ENCODE results near the gene AGAP9.
"Not testable (repeated sequence)": the region's sequence is repeated elsewhere in the genome, so short reads cannot be mapped to it uniquely, and the experiment has no call there.

AGAP9 gene

DNA sequence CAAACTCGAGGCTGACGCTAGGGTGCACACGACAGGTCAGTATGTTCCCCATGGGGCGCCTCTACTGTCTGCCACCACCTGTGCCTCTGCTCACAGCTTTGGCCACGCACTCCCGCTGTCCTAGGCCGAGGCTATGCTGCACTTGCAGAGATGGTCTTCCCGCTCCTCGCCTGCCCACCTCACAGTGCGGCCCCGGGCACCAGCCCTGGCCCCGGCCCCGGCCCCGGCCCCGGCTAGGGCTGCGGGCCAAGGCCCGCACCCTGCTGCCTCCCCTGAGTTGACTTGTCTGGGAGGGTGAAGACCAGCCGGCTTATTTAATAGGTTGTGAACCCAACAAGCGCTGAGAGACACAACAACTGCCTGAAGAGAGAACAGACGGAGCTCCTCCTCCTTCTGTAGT, at the start of gene AGAP9:
AGAP9 (minus strand) TSS at position 164 of the 400 bp plus-strand sequence; CDS start at position 52, 112 bp downstream.
- not testable (repeated sequence) for H3K9me3 ChIP-seq (ENCODE audit: insufficient read depth, low read length); H3K4me1 ChIP-seq (ENCODE audit: low read length); H3K4me2 ChIP-seq (ENCODE audit: low read length); H3K4me3 ChIP-seq (ENCODE audit: low read length); H2AFZ ChIP-seq (ENCODE audit: low read depth, low read length); H3K36me3 ChIP-seq (replicated peaks; ENCODE audit: low read depth, low read length); H4K20me1 ChIP-seq (ENCODE audit: insufficient read depth, low read length); H3K27me3 ChIP-seq (ENCODE audit: low read depth, low read length); H3K79me2 ChIP-seq (ENCODE audit: low read length); H3K9ac ChIP-seq (ENCODE audit: low read length); H3K27ac ChIP-seq (ENCODE audit: low read length)

DNA sequence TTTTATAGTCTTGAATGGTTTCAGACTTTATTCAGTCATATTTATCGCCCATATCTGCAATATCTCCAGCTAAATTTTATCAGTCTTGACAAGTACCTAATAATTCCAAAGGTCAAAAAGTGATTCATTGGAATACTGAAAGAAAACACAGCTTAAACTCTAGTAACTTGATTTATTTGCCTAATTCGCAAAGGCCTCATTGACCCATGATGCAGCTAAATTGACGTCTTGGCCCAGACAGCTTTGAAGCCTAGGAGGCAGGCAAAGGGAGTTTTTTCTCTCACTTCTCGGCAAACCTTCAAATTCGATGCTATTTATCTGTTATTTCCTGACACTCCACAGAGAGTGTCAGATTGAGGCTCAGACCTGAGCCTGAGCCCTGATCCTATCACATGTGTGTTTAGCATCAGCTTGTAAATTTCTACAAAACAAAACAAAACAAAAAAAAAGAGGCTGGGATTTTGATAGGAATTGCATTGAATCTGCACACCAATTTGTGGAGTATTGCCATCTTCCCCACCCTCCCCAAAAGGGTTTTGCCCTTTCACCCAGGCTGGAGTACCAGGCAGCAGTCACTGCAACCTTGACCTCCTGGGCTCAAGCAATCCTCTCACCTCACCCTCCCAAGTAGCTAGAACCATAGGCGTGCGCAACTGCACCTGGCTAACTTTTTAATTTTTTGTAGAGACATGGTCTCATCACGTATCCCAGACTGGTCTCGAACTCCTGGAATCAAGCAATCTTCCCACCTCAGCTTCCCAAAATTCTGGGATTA, 47.9 kb upstream of the AGAP9 start:
- not testable (repeated sequence) for H3K4me1 ChIP-seq (ENCODE audit: low read length); H3K27me3 ChIP-seq (ENCODE audit: low read depth, low read length); H3K79me2 ChIP-seq (ENCODE audit: low read length); H3K9me3 ChIP-seq (ENCODE audit: insufficient read depth, low read length); H4K20me1 ChIP-seq (ENCODE audit: insufficient read depth, low read length); H3K27ac ChIP-seq (ENCODE audit: low read length); H2AFZ ChIP-seq (ENCODE audit: low read depth, low read length); H3K9ac ChIP-seq (ENCODE audit: low read length); H3K36me3 ChIP-seq (replicated peaks; ENCODE audit: low read depth, low read length); H3K4me2 ChIP-seq (ENCODE audit: low read length); H3K4me3 ChIP-seq (ENCODE audit: low read length)

DNA sequence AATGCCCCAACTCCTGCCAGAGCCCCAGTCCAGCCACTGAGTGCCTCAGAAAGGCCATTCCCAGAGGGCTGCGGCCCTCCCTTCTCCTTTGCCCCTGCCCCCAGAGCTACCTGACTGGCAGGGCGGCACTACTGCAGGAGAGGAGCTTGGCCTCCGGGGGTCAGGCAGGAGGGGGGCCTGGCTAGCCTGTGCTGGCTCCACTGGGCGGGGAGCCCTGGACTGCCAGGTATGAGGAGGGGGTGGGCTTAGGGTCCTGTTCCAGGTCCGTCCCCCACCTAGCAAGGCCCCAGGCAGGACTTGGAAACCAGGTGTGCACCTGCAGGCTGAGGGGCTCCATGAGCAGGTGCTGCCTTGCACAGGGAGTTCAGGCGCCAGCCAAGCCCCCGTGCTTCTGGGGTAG, 43.3 kb upstream of the AGAP9 start:
- not testable (repeated sequence) for H3K36me3 ChIP-seq (replicated peaks; ENCODE audit: low read depth, low read length); H3K4me1 ChIP-seq (ENCODE audit: low read length); H3K4me2 ChIP-seq (ENCODE audit: low read length); H2AFZ ChIP-seq (ENCODE audit: low read depth, low read length); H3K27me3 ChIP-seq (ENCODE audit: low read depth, low read length); H3K9ac ChIP-seq (ENCODE audit: low read length); H3K9me3 ChIP-seq (ENCODE audit: insufficient read depth, low read length); H3K79me2 ChIP-seq (ENCODE audit: low read length); H3K4me3 ChIP-seq (ENCODE audit: low read length); H3K27ac ChIP-seq (ENCODE audit: low read length); H4K20me1 ChIP-seq (ENCODE audit: insufficient read depth, low read length)

DNA sequence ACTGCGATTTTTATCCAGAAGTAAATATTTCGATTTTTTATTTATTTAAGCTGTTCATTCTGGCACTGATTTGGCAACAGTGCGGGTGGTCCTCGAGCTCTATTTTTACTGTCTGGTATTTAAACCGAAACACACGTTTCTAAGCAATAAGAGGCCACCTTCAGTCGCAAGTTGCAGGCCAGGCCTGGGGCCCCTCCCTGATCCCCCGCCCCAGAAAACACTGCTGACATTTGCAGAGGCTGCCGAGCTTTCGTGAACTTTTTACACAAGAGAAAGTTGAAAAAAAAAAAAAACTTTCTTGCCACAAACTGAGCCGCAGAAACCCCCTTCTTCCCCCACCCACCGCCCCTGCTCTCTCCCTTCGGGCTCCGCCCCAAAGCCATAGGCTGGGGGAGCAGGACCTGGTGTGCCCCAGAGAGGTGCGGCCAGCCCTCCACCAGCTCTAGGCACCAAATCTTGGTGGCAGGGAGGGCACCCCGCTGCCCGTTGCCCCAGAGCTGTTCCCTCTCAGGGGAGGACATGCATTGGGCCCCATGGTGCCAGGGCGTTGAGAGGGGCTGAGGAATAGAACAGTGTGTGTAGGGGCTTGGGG, 42.8 kb upstream of the AGAP9 start:
- not testable (repeated sequence) for H4K20me1 ChIP-seq (ENCODE audit: insufficient read depth, low read length); H3K9me3 ChIP-seq (ENCODE audit: insufficient read depth, low read length); H3K36me3 ChIP-seq (replicated peaks; ENCODE audit: low read depth, low read length); H3K4me1 ChIP-seq (ENCODE audit: low read length); H3K79me2 ChIP-seq (ENCODE audit: low read length); H2AFZ ChIP-seq (ENCODE audit: low read depth, low read length); H3K4me3 ChIP-seq (ENCODE audit: low read length); H3K27me3 ChIP-seq (ENCODE audit: low read depth, low read length); H3K9ac ChIP-seq (ENCODE audit: low read length); H3K4me2 ChIP-seq (ENCODE audit: low read length); H3K27ac ChIP-seq (ENCODE audit: low read length)

DNA sequence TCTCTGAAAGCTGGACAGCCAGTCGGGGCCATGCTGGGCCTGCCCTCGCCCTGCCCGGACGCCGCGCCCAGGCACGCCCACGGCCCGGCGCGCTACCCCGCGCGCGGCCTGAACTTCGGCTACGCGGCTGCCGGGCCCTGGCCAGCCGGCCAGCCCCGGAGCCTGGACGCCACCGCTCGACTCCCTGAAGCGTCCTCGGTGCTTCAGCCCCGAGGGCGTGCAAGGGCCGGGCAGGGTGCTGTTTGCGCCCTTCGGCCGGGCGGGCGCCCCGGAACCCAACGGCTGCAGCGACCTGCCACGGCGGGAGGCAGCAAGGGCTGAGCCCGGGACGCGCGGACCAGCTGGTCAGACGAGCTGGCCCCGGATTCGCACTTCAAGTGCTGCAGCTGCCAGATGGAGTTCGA, 42.1 kb upstream of the AGAP9 start:
- H3K27me3 ChIP-seq (ENCODE audit: low read depth, low read length); H3K4me2 ChIP-seq (ENCODE audit: low read length); H3K9me3 ChIP-seq (ENCODE audit: insufficient read depth, low read length); H3K9ac ChIP-seq (ENCODE audit: low read length); H3K79me2 ChIP-seq (ENCODE audit: low read length); H3K27ac ChIP-seq (ENCODE audit: low read length); H4K20me1 ChIP-seq (ENCODE audit: insufficient read depth, low read length); H2AFZ ChIP-seq (ENCODE audit: low read depth, low read length); H3K36me3 ChIP-seq (replicated peaks; ENCODE audit: low read depth, low read length); H3K4me3 ChIP-seq (ENCODE audit: low read length); H3K4me1 ChIP-seq (ENCODE audit: low read length): not testable (repeated sequence)

DNA sequence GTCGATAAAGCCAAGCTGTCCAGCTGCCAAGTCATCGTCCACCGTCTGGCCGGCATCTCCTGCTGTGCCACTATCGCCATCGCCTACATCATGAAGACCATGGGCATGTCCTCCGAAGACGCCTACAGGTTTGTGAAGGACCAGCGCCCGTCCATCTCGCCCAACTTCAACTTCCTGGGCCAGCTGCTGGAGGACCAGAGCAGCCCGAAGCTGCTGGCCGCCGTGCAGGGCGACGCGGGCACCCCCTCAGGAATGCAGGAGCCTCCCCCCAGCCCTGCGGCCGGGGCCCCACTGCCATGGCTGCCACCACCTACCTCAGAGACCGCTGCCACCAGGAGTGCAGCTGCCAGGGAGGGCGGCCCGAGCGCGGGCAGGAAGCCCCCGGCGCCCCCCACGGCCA, 41.5 kb upstream of the AGAP9 start:
- not testable (repeated sequence) for H3K79me2 ChIP-seq (ENCODE audit: low read length); H2AFZ ChIP-seq (ENCODE audit: low read depth, low read length); H4K20me1 ChIP-seq (ENCODE audit: insufficient read depth, low read length); H3K27me3 ChIP-seq (ENCODE audit: low read depth, low read length); H3K4me1 ChIP-seq (ENCODE audit: low read length); H3K36me3 ChIP-seq (replicated peaks; ENCODE audit: low read depth, low read length); H3K9me3 ChIP-seq (ENCODE audit: insufficient read depth, low read length); H3K27ac ChIP-seq (ENCODE audit: low read length); H3K4me2 ChIP-seq (ENCODE audit: low read length); H3K9ac ChIP-seq (ENCODE audit: low read length); H3K4me3 ChIP-seq (ENCODE audit: low read length)

DNA sequence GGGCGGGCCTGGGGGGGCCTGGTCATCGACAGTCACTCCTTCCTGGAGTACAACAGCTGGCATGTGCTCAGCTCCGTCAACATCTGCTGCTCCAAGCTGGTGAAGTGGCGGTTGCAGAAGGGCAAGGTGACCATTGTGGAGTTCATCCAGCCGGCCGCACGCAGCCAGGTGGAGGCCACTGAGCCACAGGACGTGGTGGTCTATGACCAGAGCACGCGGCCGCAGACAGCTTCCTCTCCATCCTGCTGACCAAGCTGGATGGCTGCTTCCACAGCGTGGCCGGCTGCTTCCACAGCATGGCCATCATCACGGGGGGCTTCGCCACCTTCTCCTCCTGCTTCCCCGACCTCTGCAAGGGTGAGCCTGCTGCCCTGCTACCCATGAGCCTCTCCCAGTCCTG, 40.9 kb upstream of the AGAP9 start:
- H3K4me3 ChIP-seq (ENCODE audit: low read length); H3K27me3 ChIP-seq (ENCODE audit: low read depth, low read length); H3K27ac ChIP-seq (ENCODE audit: low read length); H3K79me2 ChIP-seq (ENCODE audit: low read length); H3K4me1 ChIP-seq (ENCODE audit: low read length); H3K4me2 ChIP-seq (ENCODE audit: low read length); H2AFZ ChIP-seq (ENCODE audit: low read depth, low read length); H3K9ac ChIP-seq (ENCODE audit: low read length); H4K20me1 ChIP-seq (ENCODE audit: insufficient read depth, low read length); H3K9me3 ChIP-seq (ENCODE audit: insufficient read depth, low read length); H3K36me3 ChIP-seq (replicated peaks; ENCODE audit: low read depth, low read length): not testable (repeated sequence)

DNA sequence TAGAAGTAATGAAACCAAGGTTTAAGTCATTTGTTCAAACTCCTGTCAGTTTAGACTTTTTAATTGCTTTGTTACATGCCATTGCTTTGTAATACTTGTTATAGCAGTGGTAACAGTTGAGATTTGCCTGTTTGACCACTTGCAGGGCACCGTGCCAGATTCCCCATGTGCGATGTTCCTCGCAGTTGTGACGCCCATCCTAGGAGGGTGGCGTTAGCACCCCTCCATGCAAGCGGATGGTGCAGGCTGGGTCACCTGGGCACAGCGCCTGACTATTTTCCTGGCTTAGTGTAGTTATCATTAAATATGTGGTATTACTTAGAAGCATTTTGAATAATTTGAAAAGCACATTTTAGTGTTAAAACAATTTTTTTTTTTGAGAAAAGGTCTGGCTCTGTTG, 37.0 kb upstream of the AGAP9 start:
- not testable (repeated sequence) for H3K9me3 ChIP-seq (ENCODE audit: insufficient read depth, low read length); H3K36me3 ChIP-seq (replicated peaks; ENCODE audit: low read depth, low read length); H2AFZ ChIP-seq (ENCODE audit: low read depth, low read length); H3K27me3 ChIP-seq (ENCODE audit: low read depth, low read length); H3K79me2 ChIP-seq (ENCODE audit: low read length); H3K4me2 ChIP-seq (ENCODE audit: low read length); H3K4me3 ChIP-seq (ENCODE audit: low read length); H3K4me1 ChIP-seq (ENCODE audit: low read length); H3K27ac ChIP-seq (ENCODE audit: low read length); H3K9ac ChIP-seq (ENCODE audit: low read length); H4K20me1 ChIP-seq (ENCODE audit: insufficient read depth, low read length)

DNA sequence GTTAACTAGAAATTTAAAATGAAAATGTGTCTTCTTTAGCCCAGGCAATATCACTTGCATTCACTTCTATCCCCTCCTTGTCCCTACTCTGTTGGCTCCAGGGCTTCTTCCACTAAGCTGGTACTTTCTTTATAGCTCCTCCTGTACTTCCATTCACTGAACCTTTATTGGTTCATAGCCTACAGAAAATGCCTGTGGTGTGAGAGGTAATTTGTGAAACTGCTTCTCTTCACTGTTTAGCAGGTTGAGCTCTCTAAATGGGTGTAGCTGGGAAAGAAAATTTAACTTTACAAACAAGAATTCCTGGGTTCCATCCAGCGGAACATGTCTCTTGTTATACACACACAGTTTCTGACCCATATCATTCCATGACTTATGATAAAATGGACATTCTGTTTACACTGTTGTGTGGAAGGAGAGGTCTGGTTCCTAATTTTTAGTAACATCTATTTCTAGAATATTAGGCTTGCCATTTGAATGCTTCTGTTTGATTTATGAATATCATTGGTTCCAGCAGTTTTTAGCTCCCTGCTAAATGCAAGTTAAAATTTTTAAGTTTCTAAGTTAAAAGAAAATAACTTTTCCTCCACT, 36.4 kb upstream of the AGAP9 start:
- not testable (repeated sequence) for H3K27me3 ChIP-seq (ENCODE audit: low read depth, low read length); H3K4me3 ChIP-seq (ENCODE audit: low read length); H3K27ac ChIP-seq (ENCODE audit: low read length); H3K4me2 ChIP-seq (ENCODE audit: low read length); H3K4me1 ChIP-seq (ENCODE audit: low read length); H3K36me3 ChIP-seq (replicated peaks; ENCODE audit: low read depth, low read length); H3K9ac ChIP-seq (ENCODE audit: low read length); H4K20me1 ChIP-seq (ENCODE audit: insufficient read depth, low read length); H2AFZ ChIP-seq (ENCODE audit: low read depth, low read length); H3K9me3 ChIP-seq (ENCODE audit: insufficient read depth, low read length); H3K79me2 ChIP-seq (ENCODE audit: low read length)

All from OCI-LY3 (cell line).